Spinal cord (tissue), 10 donors: ENCODE results near the gene PLP2. TPM values are rescaled to one million over a fixed set of nuclear protein-coding genes. Genes with fewer than 3 reads are reported as not detected.

Experiments
- DNase-seq, 6 donors: peaks; one replicate each; pipeline versions ENCODE4 v3.0.0 to v3.0.0-alpha.2; 2013 to 2015; ENCODE audit warnings: low spot score in 6 of 6, low read depth in 4 of 6
- H3K27ac ChIP-seq: one replicate; pipeline ENCODE4 v1.5.1; 2013; ENCODE audit warnings: low read depth, low read length, control low read depth
- H3K27me3 ChIP-seq: one replicate; pipeline ENCODE4 v1.6.1; 2013; ENCODE audit warnings: low read length; ENCODE audit not compliant: control insufficient read depth, insufficient read depth
- H3K36me3 ChIP-seq: one replicate; pipeline ENCODE4 v1.6.1; 2013; ENCODE audit warnings: low read length; ENCODE audit not compliant: control insufficient read depth, insufficient read depth
- H3K4me1 ChIP-seq: one replicate; pipeline ENCODE4 v1.6.1; 2013; ENCODE audit warnings: low read length; ENCODE audit not compliant: control insufficient read depth, insufficient read depth
- H3K4me3 ChIP-seq: one replicate; pipeline ENCODE4 v1.5.1; 2013; ENCODE audit warnings: low read depth, low read length, control low read depth
- H3K9me3 ChIP-seq: one replicate; pipeline ENCODE4 v1.6.1; 2013; ENCODE audit warnings: low read length; ENCODE audit not compliant: control insufficient read depth, insufficient read depth
- WGBS: methylation state at CpG from one replicate; pipeline ENCODE4 v1.1.5; 2013; ENCODE audit warnings: missing lambda C conversion rate; ENCODE audit not compliant: insufficient coverage; 5-methylcytosine and 5-hydroxymethylcytosine counted together
- polyA plus RNA-seq, 2 donors: library from polyadenylated mRNA; unstranded; fragments of 120-200 nt; gene quantifications; one replicate each; pipeline ENCODE4 v1.2.1, GENCODE V29; 2013; ENCODE audit not compliant: insufficient read length in 2 of 2
- total RNA-seq, 2 donors: library from RNA; depleted of rRNA in 1 of 2; stranded (reverse); fragments of 120-200 nt in 1 of 2; fragments of >200 nt in 1 of 2; gene quantifications; one replicate each; pipeline versions ENCODE4 v1.2.3 to v1.2.4, GENCODE V29; 2013 to 2014
- donor health status: healthy.

The PLP2 gene
- total and polyA plus RNA-seq, 4 donors, result 3.6 to 26.1 (median 17.4) TPM

GRCh38 chrX:49160908-49161307 lies 10.8 kb upstream of the PLP2 start:
- no peaks in the 10 kb centered on the region for H3K9me3 ChIP-seq
- H3K4me1 ChIP-seq, result peaks cover 16% of the 10 kb centered on the region
- no peak overlapping the region for H3K27ac ChIP-seq
- peaks cover 5% of the 10 kb centered on the region for H3K36me3 ChIP-seq
- no CpG with 5 or more reads among the region's 2 CpGs for WGBS
- no peak overlapping the region for H3K4me3 ChIP-seq
- DNase-seq, result no peak
- H3K27me3 ChIP-seq, result no peaks in the 10 kb centered on the region

DNA sequence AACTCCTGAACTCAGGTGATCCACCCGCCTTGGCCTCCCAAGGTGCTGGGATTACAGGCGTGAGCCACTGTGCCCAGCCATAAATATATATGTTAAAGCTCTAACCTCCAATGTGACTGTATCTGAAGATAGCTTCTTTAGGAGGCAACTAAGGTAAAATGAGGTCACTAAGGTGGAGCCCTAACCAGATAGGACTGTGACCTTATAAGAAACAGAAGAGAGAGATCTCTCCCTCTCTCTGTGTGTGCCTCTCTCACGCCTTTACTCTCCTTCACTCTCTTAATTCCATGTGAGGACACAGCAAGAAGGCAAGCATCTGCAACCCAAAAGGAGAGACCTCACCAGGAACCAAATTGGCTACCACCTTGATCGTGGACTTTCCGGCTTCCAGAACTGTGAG lies 10.1 kb upstream of the PLP2 start:
- peaks cover 22% of the 10 kb centered on the region for H3K4me1 ChIP-seq
- no peaks in the 10 kb centered on the region for H3K27me3 ChIP-seq
- no peak overlapping the region for H3K27ac ChIP-seq
- H3K9me3 ChIP-seq, result no peaks in the 10 kb centered on the region
- DNase-seq, result no peak
- peaks cover 5% of the 10 kb centered on the region for H3K36me3 ChIP-seq
- no CpG with 5 or more reads among the region's 5 CpGs for WGBS
- H3K4me3 ChIP-seq, result no peak overlapping the region

DNA sequence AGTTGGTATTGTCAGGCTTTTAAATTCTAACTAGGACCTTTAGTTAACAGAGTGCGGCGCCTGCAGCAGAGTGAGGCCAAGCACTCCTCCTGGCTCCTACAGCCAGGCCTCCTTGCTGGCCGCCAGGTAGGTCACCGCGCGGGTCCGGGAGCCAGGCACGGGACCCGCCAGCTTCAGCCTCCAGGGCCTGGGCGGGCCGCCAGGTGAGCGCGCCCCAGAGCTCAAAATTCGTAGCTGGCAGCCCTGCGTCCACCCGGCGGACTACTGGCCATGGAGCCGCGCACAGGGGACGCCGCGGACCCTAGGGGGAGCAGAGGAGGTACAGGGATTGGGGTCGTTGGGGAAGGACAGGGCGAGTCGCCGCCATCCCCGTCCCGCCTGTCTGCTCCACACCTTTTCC lies 9.1 kb upstream of the PLP2 start, which contains the start of gene MAGIX:
Gene MAGIX (plus strand): TSS at position 139 of the 400 bp plus-strand sequence. CDS start 132 bp downstream, at position 271.
- 32% methylated on average over 22 of the region's 28 CpGs for WGBS
- peaks cover 32% of the 10 kb centered on the region for H3K4me1 ChIP-seq
- H3K9me3 ChIP-seq, result no peaks in the 10 kb centered on the region
- DNase-seq, result no peak
- H3K4me3 ChIP-seq, result peak within 1 kb of the TSS; percentile 35
- peaks cover 5% of the 10 kb centered on the region for H3K36me3 ChIP-seq
- peak within 1 kb of the TSS; percentile 73 for H3K27ac ChIP-seq
- H3K27me3 ChIP-seq, result no peaks in the 10 kb centered on the region

- peak in 3 of 6 donors; percentile 59 to 92 (median 92) for DNase-seq
- Histone ChIP-seq H3K27me3 (no peaks in the 10 kb centered on the region), H3K36me3 (peaks cover 5% of the 10 kb centered on the region), H3K27ac (peak overlapping the region; percentile 91), H3K9me3 (no peaks in the 10 kb centered on the region), H3K4me1 (peaks cover 32% of the 10 kb centered on the region), H3K4me3 (peak overlapping the region; percentile 35)
- 22% methylated on average over 69 of the region's 69 CpGs for WGBS
These were observed 7.9 kb upstream of the PLP2 start for GRCh38 chrX:49163555-49164419.

DNA sequence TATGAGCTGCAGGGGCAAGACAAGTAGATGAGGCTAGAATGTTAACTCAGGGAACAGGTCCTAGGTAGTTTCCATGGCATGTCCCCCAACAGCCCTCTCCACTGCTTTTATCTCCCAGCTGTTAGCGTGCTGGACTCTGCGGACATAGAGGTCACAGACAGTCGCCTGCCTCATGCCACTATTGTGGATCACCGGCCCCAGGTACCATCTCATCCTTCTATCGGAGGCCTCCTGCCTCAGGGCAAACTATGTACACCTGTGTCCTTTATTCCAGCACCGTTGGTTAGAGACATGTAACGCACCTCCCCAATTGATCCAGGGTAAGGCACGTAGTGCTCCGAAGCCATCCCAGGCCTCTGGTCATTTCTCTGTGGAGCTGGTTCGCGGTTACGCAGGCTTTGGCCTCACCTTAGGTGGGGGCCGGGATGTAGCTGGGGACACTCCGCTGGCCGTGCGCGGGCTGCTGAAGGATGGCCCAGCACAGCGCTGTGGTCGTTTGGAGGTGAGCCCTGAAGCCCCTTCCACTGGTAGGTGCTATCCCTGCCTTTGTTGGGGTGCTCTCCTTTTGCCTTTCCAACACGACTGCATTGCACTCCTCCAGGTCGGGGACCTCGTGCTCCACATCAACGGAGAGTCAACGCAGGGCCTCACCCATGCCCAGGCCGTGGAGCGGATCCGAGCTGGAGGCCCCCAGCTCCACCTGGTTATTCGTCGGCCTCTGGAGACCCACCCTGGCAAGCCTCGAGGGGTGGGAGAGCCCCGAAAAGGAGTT lies 6.9 kb upstream of the PLP2 start:
- Histone ChIP-seq H3K4me3 (no peak overlapping the region), H3K9me3 (no peaks in the 10 kb centered on the region), H3K4me1 (peaks cover 32% of the 10 kb centered on the region), H3K36me3 (peaks cover 5% of the 10 kb centered on the region), H3K27ac (peak overlapping the region; percentile 91), H3K27me3 (no peaks in the 10 kb centered on the region)
- 83% methylated on average over 31 of the region's 31 CpGs for WGBS
- no peak for DNase-seq

GRCh38 chrX:49165901-49166881 lies 5.5 kb upstream of the PLP2 start:
- H3K4me1 ChIP-seq, result peaks cover 32% of the 10 kb centered on the region
- peaks cover 5% of the 10 kb centered on the region for H3K36me3 ChIP-seq
- 32% methylated on average over 56 of the region's 61 CpGs for WGBS
- H3K27ac ChIP-seq, result peak overlapping the region; percentile 85
- peak overlapping the region; percentile 33 for H3K4me3 ChIP-seq
- DNase-seq, result peak in 3 of 6 donors; percentile 57 to 94 (median 89)
- H3K27me3 ChIP-seq, result no peaks in the 10 kb centered on the region
- H3K9me3 ChIP-seq, result no peaks in the 10 kb centered on the region

DNA sequence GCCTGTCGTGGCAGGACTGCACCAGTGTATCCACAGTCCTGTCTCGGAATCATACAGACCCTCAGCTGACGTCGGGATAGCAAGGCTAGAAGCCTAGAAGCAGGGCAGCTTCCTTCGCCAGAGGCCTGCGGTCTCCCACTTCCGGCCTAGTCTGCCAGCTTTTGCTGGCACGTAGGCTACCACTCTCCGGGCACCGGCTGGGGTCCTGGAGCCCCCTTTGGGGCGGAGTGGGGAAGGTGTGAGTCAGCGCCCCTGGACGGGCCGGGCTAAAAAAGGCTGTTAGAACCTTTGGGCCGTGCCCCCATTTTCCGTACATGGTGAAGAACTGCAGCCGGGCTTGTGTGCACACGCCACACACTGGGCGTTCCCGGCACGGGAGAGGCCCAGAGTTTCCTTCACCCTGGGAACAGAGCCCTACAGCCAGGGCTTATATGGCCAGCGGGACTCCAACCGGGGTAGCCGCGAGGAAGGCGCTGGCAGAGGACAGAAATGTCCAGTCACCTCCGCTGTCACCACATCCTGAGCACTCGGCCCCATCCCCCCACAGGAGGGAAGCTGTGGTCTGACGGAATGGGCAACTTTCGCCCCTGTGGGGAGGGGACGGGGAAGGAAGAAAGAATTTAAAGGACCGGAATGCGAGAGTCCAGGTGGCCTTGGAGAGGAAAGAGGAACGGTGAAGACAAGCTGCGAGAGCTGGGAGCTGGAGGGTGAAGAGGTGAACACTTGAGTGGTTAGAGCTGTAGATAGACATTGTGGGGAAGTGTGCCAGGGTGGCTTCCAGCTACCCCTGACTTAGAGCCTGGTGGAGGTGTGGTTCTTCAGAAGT lies 4.6 kb upstream of the PLP2 start:
- Histone ChIP-seq H3K9me3 (no peaks in the 10 kb centered on the region), H3K27ac (peak overlapping the region; percentile 85), H3K4me3 (peak overlapping the region; percentile 33), H3K36me3 (peaks cover 5% of the 10 kb centered on the region), H3K27me3 (no peaks in the 10 kb centered on the region), H3K4me1 (peaks cover 36% of the 10 kb centered on the region)
- DNase-seq, result peak in 2 of 6 donors; percentile 50 to 61
- 41% methylated on average over 31 of the region's 35 CpGs for WGBS

DNA sequence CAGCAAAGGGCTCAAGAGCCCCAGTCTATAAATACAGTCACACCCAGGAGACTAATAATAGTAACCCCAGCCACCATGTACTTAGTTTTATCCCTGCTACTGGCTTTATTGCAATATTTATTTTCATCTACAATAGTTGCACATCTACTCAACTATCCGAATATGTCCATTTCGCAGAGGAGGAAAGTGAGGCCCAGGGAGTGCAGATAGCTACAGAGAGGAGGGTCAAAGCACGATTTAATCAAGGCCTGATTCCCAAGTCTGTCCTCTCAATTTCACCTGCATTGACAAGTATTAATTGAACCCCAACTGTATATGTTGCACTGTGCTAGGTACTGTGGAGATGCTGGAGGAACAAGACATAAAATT lies 4.0 kb upstream of the PLP2 start:
- no peak for DNase-seq
- Histone ChIP-seq H3K9me3 (no peaks in the 10 kb centered on the region), H3K4me3 (peak overlapping the region; percentile 33), H3K36me3 (peaks cover 5% of the 10 kb centered on the region), H3K27ac (no peak overlapping the region), H3K4me1 (peaks cover 39% of the 10 kb centered on the region), H3K27me3 (peaks cover 3% of the 10 kb centered on the region)
- WGBS, result no CpG with 5 or more reads among the region's 3 CpGs
